GM18873 (cell line): Measurements from ENCODE around the gene STRADB.

Experiments used
- ATAC-seq: cut with Tn5 transposase; IDR thresholded peaks from one replicate; pipeline ENCODE4 v1.9.1; 2021; ENCODE audit warnings: mild to moderate bottlenecking, moderate library complexity, moderate number of reproducible peaks; ENCODE audit not compliant: unreplicated experiment, low FRiP score

The STRADB gene

GRCh38 chr2:201523506-201523905 lies 72.0 kb downstream of the STRADB start:
- ATAC-seq, result no peak
